Measurements from ENCODE around the gene DMBX1. TPM values are rescaled to one million over a fixed set of nuclear protein-coding genes. Genes with fewer than 3 reads are reported as not detected.

Gene DMBX1
- total and polyA plus RNA-seq, 2 of the 13 experiments (the other 11 are each of a cell fraction or from before 2014, with no cell fraction given): not detected

- TF ChIP-seq MNT (IDR thresholded peaks at IDR 0.05) (no peak), DBP (CRISPR knock-in tag; IDR thresholded peaks at IDR 0.05; ENCODE audit: not compliant biosample characterization) (no peak), FOXP1 (IDR thresholded peaks at IDR 0.05) (no peak), FOXP1 (CRISPR knock-in tag; IDR thresholded peaks at IDR 0.05) (no peak), NR2F2 (IDR thresholded peaks at IDR 0.05; ENCODE audit: borderline replicate concordance, low read depth) (no peak), ZNF407 (CRISPR knock-in tag; IDR thresholded peaks at IDR 0.05; ENCODE audit: not compliant biosample characterization) (no peak), RNF2 (conservative IDR thresholded peaks at IDR 0.05; ENCODE audit: low read depth) (no peak), ZSCAN5A (CRISPR knock-in tag; IDR thresholded peaks at IDR 0.05; ENCODE audit: borderline replicate concordance) (no peak)
Observed at GRCh38 chr1:46492871-46493270, 3.2 kb downstream of the DMBX1 start (continued).
